Measurements from ENCODE around the gene CLSTN1. TPM values are rescaled to one million over a fixed set of nuclear protein-coding genes. Genes with fewer than 3 reads are reported as not detected.

Gene CLSTN1
- total RNA-seq, 1 experiment from 2014 or later = 119 TPM

GRCh38 chr1:9759939-9760338 lies 63.8 kb downstream of the CLSTN1 start:
- no peak for TF ChIP-seq MYBL2 (CRISPR knock-in tag; IDR thresholded peaks at IDR 0.05)
- no peak for TF ChIP-seq ZNF263 (CRISPR knock-in tag; IDR thresholded peaks at IDR 0.05; ENCODE audit: low read depth)
- TF ChIP-seq OVOL2 (CRISPR knock-in tag; IDR thresholded peaks at IDR 0.05; ENCODE audit: borderline replicate concordance) = no peak
- TF ChIP-seq, protein P1, sequence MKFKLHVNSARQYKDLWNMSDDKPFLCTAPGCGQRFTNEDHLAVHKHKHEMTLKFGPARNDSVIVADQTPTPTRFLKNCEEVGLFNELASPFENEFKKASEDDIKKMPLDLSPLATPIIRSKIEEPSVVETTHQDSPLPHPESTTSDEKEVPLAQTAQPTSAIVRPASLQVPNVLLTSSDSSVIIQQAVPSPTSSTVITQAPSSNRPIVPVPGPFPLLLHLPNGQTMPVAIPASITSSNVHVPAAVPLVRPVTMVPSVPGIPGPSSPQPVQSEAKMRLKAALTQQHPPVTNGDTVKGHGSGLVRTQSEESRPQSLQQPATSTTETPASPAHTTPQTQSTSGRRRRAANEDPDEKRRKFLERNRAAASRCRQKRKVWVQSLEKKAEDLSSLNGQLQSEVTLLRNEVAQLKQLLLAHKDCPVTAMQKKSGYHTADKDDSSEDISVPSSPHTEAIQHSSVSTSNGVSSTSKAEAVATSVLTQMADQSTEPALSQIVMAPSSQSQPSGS (CRISPR knock-in tag; IDR thresholded peaks at IDR 0.05; ENCODE audit: borderline replicate concordance, low read depth) = no peak
- TF ChIP-seq GABPB1 (CRISPR knock-in tag; IDR thresholded peaks at IDR 0.05) = no peak
- TF ChIP-seq ZNF512 (CRISPR knock-in tag; IDR thresholded peaks at IDR 0.05; ENCODE audit: borderline replicate concordance) = no peak
- Mint-ChIP-seq H3K9me3 (peaks cover 4% of the 10 kb centered on the region; the same call in 1 of the 2 replicates), H3K27me3 (ENCODE audit: low read depth) (no peaks in the 10 kb centered on the region), H3K4me3 (0 out of 2 replicates have a peak overlapping the region, but pooled peaks have one; percentile 26), H3K27ac (no peak overlapping the region), H3K4me1 (peaks cover 73% of the 10 kb centered on the region), H3K36me3 (peaks cover 26% of the 10 kb centered on the region)
- POLR2A ChIA-PET = interaction anchor here (0.6 kb wide), 1 partner anchor 14 kb away, joined by 3 read pairs; no protein-coding TSS in a partner anchor
- DNase-seq (ENCODE audit: low spot score) (no peak), ATAC-seq (no peak)
- CTCF ChIA-PET = interaction anchor here (0.6 to 1.3 kb wide), 4 partner anchors 39 to 102 kb away, joined by 3 to 7 read pairs (median 4); no protein-coding TSS in a partner anchor

DNA sequence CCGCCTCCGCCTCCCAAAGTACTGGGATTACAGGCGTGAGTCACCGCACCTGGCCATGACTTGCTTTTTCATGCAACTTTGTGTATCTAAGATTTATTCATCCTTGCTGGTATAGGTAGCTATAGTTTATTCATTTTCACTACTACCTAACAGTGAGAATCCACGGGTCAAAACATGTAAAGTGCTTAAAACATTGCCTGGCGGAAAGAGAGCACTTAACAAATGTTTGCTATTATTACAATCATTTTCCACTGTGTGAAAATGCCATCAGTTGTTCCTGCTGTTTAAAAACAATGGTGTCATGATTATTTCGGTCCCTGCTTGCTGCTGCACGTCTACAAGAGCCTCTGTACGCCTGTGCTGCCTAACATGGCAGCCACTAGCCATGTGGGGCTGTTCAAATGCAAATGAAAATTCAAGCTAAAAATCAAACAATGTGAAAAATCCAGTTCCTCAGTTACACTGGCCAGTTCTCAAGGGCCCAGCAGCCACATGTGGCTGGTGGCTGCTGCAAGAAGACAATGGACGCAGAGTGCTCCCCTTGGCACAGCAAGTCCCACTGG lies 65.1 kb downstream of the CLSTN1 start:
- POLR2A ChIA-PET = no interaction called here

GRCh38 chr1:9755441-9755995 lies 68.2 kb downstream of the CLSTN1 start:
- ChIA-PET CTCF (interaction anchor here (0.8 to 1.8 kb wide), 2 partner anchors 30 to 35 kb away, joined by 3 to 4 read pairs; no protein-coding TSS in a partner anchor), POLR2A (no interaction called here)
- ATAC-seq (peak; percentile 60), DNase-seq (ENCODE audit: low spot score) (no peak)
- H3K27me3 Mint-ChIP-seq (ENCODE audit: low read depth) = no peaks in the 10 kb centered on the region
- peaks cover 4% of the 10 kb centered on the region; the same call in 1 of the 2 replicates for H3K9me3 Mint-ChIP-seq
- no peak for TF ChIP-seq ZNF232 (CRISPR knock-in tag; IDR thresholded peaks at IDR 0.05)
- no peak for TF ChIP-seq ELF4 (CRISPR knock-in tag; IDR thresholded peaks at IDR 0.05; ENCODE audit: low read depth)
- TF ChIP-seq MAX (CRISPR knock-in tag; IDR thresholded peaks at IDR 0.05) = no peak
- TF ChIP-seq ETV6 (CRISPR knock-in tag; IDR thresholded peaks at IDR 0.05) = no peak
- no peak for TF ChIP-seq MXD4 (CRISPR knock-in tag; IDR thresholded peaks at IDR 0.05; ENCODE audit: borderline replicate concordance)
- TF ChIP-seq MYBL2 (CRISPR knock-in tag; IDR thresholded peaks at IDR 0.05) = no peak
- no peak overlapping the region for H3K4me3 Mint-ChIP-seq
- peak overlapping the region; percentile 88 for H3K27ac Mint-ChIP-seq
- H3K4me1 Mint-ChIP-seq = peaks cover 43% of the 10 kb centered on the region
- H3K36me3 Mint-ChIP-seq = peaks cover 40% of the 10 kb centered on the region

More for the DNA sequence above, 65.1 kb downstream of the CLSTN1 start:
- Mint-ChIP-seq H3K4me3 (no peak overlapping the region), H3K27ac (peak overlapping the region; percentile 95), H3K4me1 (peaks cover 60% of the 10 kb centered on the region), H3K27me3 (ENCODE audit: low read depth) (no peaks in the 10 kb centered on the region), H3K9me3 (peaks cover 4% of the 10 kb centered on the region; the same call in 1 of the 2 replicates), H3K36me3 (peaks cover 29% of the 10 kb centered on the region)
- TF ChIP-seq, protein P2, sequence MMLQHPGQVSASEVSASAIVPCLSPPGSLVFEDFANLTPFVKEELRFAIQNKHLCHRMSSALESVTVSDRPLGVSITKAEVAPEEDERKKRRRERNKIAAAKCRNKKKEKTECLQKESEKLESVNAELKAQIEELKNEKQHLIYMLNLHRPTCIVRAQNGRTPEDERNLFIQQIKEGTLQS (CRISPR knock-in tag; conservative IDR thresholded peaks at IDR 0.05) = no peak
- DNase-seq (ENCODE audit: low spot score) (no peak), ATAC-seq (no peak)
- CTCF ChIA-PET = interaction anchor here (0.9 to 2.6 kb wide), 2 partner anchors 27 to 37 kb away, joined by 4 to 11 read pairs; no protein-coding TSS in a partner anchor

DNA sequence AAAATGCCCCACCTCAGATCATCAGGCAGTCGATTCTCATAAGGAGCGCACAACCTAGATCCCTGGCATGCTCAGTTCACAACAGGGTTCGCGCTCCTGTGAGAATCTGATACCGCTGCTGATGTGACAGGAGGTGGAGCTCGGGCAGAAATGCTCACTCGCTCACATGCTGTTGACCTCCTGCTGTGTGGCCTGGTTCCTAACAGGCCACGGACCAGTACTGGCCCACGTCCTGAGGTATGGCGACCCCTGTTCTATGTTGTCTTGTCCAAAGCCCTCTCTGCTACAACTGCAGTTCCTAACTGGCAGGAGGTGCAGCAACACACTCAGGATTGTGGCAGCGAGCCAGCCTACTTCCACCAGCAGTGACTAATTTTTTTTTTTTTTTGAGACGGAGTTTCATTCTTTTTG lies 70.6 kb downstream of the CLSTN1 start:
- no peaks in the 10 kb centered on the region for H3K27me3 Mint-ChIP-seq (ENCODE audit: low read depth)
- H3K4me1 Mint-ChIP-seq = peaks cover 23% of the 10 kb centered on the region
- ChIA-PET POLR2A (no interaction called here), CTCF (no interaction called here)
- H3K4me3 Mint-ChIP-seq = no peak overlapping the region
- H3K36me3 Mint-ChIP-seq = peaks cover 56% of the 10 kb centered on the region
- ATAC-seq (no peak), DNase-seq (ENCODE audit: low spot score) (no peak)
- no peak overlapping the region; the same call in 1 of the 2 replicates for H3K27ac Mint-ChIP-seq
- H3K9me3 Mint-ChIP-seq = peaks cover 4% of the 10 kb centered on the region; the same call in 1 of the 2 replicates
- no peak for TF ChIP-seq NFATC4 (CRISPR knock-in tag; IDR thresholded peaks at IDR 0.05)
- no peak for TF ChIP-seq KAT7 (CRISPR knock-in tag; IDR thresholded peaks at IDR 0.05; ENCODE audit: borderline replicate concordance)
- TF ChIP-seq, protein P3, sequence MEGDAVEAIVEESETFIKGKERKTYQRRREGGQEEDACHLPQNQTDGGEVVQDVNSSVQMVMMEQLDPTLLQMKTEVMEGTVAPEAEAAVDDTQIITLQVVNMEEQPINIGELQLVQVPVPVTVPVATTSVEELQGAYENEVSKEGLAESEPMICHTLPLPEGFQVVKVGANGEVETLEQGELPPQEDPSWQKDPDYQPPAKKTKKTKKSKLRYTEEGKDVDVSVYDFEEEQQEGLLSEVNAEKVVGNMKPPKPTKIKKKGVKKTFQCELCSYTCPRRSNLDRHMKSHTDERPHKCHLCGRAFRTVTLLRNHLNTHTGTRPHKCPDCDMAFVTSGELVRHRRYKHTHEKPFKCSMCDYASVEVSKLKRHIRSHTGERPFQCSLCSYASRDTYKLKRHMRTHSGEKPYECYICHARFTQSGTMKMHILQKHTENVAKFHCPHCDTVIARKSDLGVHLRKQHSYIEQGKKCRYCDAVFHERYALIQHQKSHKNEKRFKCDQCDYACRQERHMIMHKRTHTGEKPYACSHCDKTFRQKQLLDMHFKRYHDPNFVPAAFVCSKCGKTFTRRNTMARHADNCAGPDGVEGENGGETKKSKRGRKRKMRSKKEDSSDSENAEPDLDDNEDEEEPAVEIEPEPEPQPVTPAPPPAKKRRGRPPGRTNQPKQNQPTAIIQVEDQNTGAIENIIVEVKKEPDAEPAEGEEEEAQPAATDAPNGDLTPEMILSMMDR (IDR thresholded peaks at IDR 0.05) = no peak
- TF ChIP-seq SMAD4 (CRISPR knock-in tag; IDR thresholded peaks at IDR 0.05) = no peak
- no peak for TF ChIP-seq CREB1 (CRISPR knock-in tag; IDR thresholded peaks at IDR 0.05)
- no peak for TF ChIP-seq SMAD3 (CRISPR knock-in tag; IDR thresholded peaks at IDR 0.05; ENCODE audit: borderline replicate concordance)
- TF ChIP-seq FOXP1 (CRISPR knock-in tag; IDR thresholded peaks at IDR 0.05; ENCODE audit: borderline replicate concordance) = no peak
- TF ChIP-seq, protein P4, sequence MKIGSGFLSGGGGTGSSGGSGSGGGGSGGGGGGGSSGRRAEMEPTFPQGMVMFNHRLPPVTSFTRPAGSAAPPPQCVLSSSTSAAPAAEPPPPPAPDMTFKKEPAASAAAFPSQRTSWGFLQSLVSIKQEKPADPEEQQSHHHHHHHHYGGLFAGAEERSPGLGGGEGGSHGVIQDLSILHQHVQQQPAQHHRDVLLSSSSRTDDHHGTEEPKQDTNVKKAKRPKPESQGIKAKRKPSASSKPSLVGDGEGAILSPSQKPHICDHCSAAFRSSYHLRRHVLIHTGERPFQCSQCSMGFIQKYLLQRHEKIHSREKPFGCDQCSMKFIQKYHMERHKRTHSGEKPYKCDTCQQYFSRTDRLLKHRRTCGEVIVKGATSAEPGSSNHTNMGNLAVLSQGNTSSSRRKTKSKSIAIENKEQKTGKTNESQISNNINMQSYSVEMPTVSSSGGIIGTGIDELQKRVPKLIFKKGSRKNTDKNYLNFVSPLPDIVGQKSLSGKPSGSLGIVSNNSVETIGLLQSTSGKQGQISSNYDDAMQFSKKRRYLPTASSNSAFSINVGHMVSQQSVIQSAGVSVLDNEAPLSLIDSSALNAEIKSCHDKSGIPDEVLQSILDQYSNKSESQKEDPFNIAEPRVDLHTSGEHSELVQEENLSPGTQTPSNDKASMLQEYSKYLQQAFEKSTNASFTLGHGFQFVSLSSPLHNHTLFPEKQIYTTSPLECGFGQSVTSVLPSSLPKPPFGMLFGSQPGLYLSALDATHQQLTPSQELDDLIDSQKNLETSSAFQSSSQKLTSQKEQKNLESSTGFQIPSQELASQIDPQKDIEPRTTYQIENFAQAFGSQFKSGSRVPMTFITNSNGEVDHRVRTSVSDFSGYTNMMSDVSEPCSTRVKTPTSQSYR (CRISPR knock-in tag; IDR thresholded peaks at IDR 0.05) = no peak
